Adrenal gland (tissue), 5 donors: ENCODE data around the gene ASF1A.

ENCODE experiments used
- POLR2A ChIP-seq, 2 donors: fragments of 450-650 bp; IDR thresholded peaks; one replicate each; pipeline ENCODE4 v1.6.1; 2017; ENCODE audit warnings: antibody characterized with exemption in 2 of 2, mild to moderate bottlenecking in 2 of 2, moderate library complexity in 1 of 2
- TF ChIP-seq, protein P1 (sequence below), 6 experiments: fragments of 450-650 bp in 4 of 6; fragments of 200-600 bp in 2 of 6; sonication (generic) in 1 of 6; IDR thresholded peaks; 1 replicate in 5 of 6; 2 replicates in 1 of 6; pipeline versions ENCODE4 v1.5.1 to v1.8.0; 2016 to 2021; ENCODE audit warnings: antibody characterized with exemption in 6 of 6, mild to moderate bottlenecking in 2 of 6, moderate library complexity in 1 of 6
- donor health status: DM: no; HTN: no; CAD: no.

DNA sequence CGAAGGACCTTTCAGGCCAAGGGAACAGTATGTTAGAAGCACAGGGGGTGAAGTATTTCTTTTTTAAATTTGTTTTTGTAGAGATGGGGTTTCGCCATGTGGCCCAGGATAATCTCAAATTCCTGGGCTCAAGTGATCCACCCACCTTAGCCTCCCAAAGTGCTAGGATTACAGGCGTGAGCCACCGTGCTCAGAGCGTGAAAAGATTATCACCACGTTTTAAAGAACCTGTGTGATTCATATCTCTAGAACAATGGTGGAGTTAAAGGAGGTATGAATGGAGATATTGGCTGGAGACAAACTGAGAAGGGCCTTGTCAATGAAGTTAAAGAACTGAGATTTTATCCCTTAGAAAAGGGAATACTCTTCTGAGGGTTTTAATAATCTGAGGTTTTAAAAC is 9.7 kb downstream of the ASF1A start:
- TF ChIP-seq POLR2A (IDR thresholded peaks at IDR 0.05) = no peak
- TF ChIP-seq, protein P1, sequence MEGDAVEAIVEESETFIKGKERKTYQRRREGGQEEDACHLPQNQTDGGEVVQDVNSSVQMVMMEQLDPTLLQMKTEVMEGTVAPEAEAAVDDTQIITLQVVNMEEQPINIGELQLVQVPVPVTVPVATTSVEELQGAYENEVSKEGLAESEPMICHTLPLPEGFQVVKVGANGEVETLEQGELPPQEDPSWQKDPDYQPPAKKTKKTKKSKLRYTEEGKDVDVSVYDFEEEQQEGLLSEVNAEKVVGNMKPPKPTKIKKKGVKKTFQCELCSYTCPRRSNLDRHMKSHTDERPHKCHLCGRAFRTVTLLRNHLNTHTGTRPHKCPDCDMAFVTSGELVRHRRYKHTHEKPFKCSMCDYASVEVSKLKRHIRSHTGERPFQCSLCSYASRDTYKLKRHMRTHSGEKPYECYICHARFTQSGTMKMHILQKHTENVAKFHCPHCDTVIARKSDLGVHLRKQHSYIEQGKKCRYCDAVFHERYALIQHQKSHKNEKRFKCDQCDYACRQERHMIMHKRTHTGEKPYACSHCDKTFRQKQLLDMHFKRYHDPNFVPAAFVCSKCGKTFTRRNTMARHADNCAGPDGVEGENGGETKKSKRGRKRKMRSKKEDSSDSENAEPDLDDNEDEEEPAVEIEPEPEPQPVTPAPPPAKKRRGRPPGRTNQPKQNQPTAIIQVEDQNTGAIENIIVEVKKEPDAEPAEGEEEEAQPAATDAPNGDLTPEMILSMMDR (IDR thresholded peaks at IDR 0.05) = no peak
